Measurements from ENCODE around the gene CNTNAP5.

GRCh38 chr2:124186801-124187200, 161.7 kb downstream of the CNTNAP5 start:
- no peak for TF ChIP-seq SUZ12 (IDR thresholded peaks at IDR 0.05; ENCODE audit: extremely low read depth, insufficient read depth, insufficient read length)
- TF ChIP-seq YY1 (IDR thresholded peaks at IDR 0.05; ENCODE audit: insufficient read depth, insufficient read length): no peak
- TF ChIP-seq ZNF274 (IDR thresholded peaks at IDR 0.05; ENCODE audit: low read depth, low read length): no peak
